HepG2 (cell line): ENCODE measurements around the gene C1orf159. TPM values are rescaled to one million over a fixed set of nuclear protein-coding genes. Genes with fewer than 3 reads are reported as not detected.

Source experiments
- ADNP ChIP-seq: sonication (generic); formaldehyde crosslinking; IDR thresholded peaks from 2 replicates; pipeline ENCODE4 v1.4.0; 2020; ENCODE audit warnings: missing genetic modification reagents
- BRD4 ChIP-seq: sonication (generic); formaldehyde crosslinking; IDR thresholded peaks from 2 replicates; pipeline ENCODE4 v1.4.0; 2020; ENCODE audit warnings: missing genetic modification reagents
- CEBPB ChIP-seq: IDR thresholded peaks from 2 replicates; pipeline ENCODE4 v1.6.1; 2011; ENCODE audit warnings: low read depth, low read length, improper control_type of control experiment, borderline replicate concordance
- ELK4 ChIP-seq: sonication (generic); formaldehyde crosslinking; IDR thresholded peaks from 2 replicates; pipeline ENCODE4 v1.9.0; 2021; ENCODE audit warnings: missing genetic modification reagents, borderline replicate concordance
- ERF ChIP-seq: IDR thresholded peaks from 2 replicates; pipeline ENCODE4 v1.6.1; 2018; ENCODE audit warnings: missing biosample characterization, missing genetic modification reagents
- FOXK2 ChIP-seq: fragments of 450-650 bp; IDR thresholded peaks from 2 replicates; pipeline ENCODE4 v1.6.1; 2016
- HOXA5 ChIP-seq: sonication (generic); formaldehyde crosslinking; IDR thresholded peaks from 2 replicates; pipeline ENCODE4 v1.4.0; 2020; ENCODE audit warnings: missing genetic modification reagents
- MXI1 ChIP-seq: IDR thresholded peaks from 3 replicates; pipeline ENCODE4 v1.6.1; 2012; ENCODE audit warnings: low read depth, low read length, inconsistent platforms, borderline replicate concordance
- NCOA1 ChIP-seq: sonication (generic); formaldehyde crosslinking; IDR thresholded peaks from 2 replicates; pipeline ENCODE4 v1.9.0; 2021; ENCODE audit warnings: missing genetic modification reagents
- NR2F6 ChIP-seq, 2 experiments: IDR thresholded peaks; 2 replicates each; pipeline ENCODE4 v1.6.1; 2016; ENCODE audit warnings: antibody characterized with exemption in 1 of 2, mild to moderate bottlenecking in 1 of 2
- PHF20 ChIP-seq: sonication (generic); formaldehyde crosslinking; IDR thresholded peaks from 2 replicates; pipeline ENCODE4 v1.5.0; 2020; ENCODE audit warnings: mild to moderate bottlenecking, missing genetic modification reagents
- SMYD3 ChIP-seq: sonication (generic); formaldehyde crosslinking; IDR thresholded peaks from 2 replicates; pipeline ENCODE4 v1.8.1; 2023; ENCODE audit warnings: mild to moderate bottlenecking, missing genetic modification reagents
- THAP8 ChIP-seq: sonication (generic); formaldehyde crosslinking; IDR thresholded peaks from 2 replicates; pipeline ENCODE4 v1.5.1; 2020; ENCODE audit warnings: missing genetic modification reagents, mild to moderate bottlenecking, borderline replicate concordance
- YEATS4 ChIP-seq: sonication (generic); formaldehyde crosslinking; IDR thresholded peaks from 2 replicates; pipeline ENCODE4 v1.4.0; 2020; ENCODE audit warnings: missing genetic modification reagents, borderline replicate concordance
- ZFP36L1 ChIP-seq: sonication (generic); formaldehyde crosslinking; IDR thresholded peaks from 2 replicates; pipeline ENCODE4 v1.8.0; 2022; ENCODE audit warnings: mild to moderate bottlenecking, missing genetic modification reagents, moderate library complexity
- ZHX1 ChIP-seq: sonication (generic); formaldehyde crosslinking; IDR thresholded peaks from 2 replicates; pipeline ENCODE4 v1.8.1; 2022; ENCODE audit warnings: low read depth, mild to moderate bottlenecking, missing genetic modification reagents
- ZNF12 ChIP-seq: sonication (generic); formaldehyde crosslinking; IDR thresholded peaks from 2 replicates; pipeline ENCODE4 v1.5.0; 2020; ENCODE audit warnings: missing genetic modification reagents
- ZNF138 ChIP-seq: sonication (generic); formaldehyde crosslinking; IDR thresholded peaks from 2 replicates; pipeline ENCODE4 v1.5.0; 2020; ENCODE audit warnings: mild to moderate bottlenecking, low read depth, missing genetic modification reagents
- ZNF549 ChIP-seq: sonication (generic); formaldehyde crosslinking; IDR thresholded peaks from 2 replicates; pipeline ENCODE4 v1.5.0; 2020; ENCODE audit warnings: missing genetic modification reagents
- ZNF562 ChIP-seq: sonication (generic); formaldehyde crosslinking; IDR thresholded peaks from 2 replicates; pipeline ENCODE4 v1.8.0; 2022; ENCODE audit warnings: missing genetic modification reagents, borderline replicate concordance
- ZNF687 ChIP-seq: sonication (generic); formaldehyde crosslinking; IDR thresholded peaks from 2 replicates; pipeline ENCODE4 v1.5.1; 2020; ENCODE audit warnings: mild to moderate bottlenecking, missing genetic modification reagents, moderate library complexity
- ZSCAN9 ChIP-seq: IDR thresholded peaks from 2 replicates; pipeline ENCODE4 v1.6.1; 2016; ENCODE audit warnings: borderline replicate concordance
- polyA plus RNA-seq, 8 experiments: library from polyadenylated mRNA; depleted of rRNA in 3 of 8; stranded (reverse) in 7 of 8; unstranded in 1 of 8; fragments of >200 nt; fragmentation: Illumina TruSeq in 4 of 8; extraction: Trizol in 4 of 8; gene quantifications; 2 replicates each; pipeline versions ENCODE4 v1.2.1 to v1.2.3, GENCODE V29; 2011 to 2016; ENCODE audit warnings: low read depth in 4 of 8, missing spikeins in 1 of 8, mixed read lengths in 1 of 8; ENCODE audit not compliant: insufficient read depth in 1 of 8
- total RNA-seq, 5 experiments: library from RNA; depleted of rRNA; stranded (reverse); fragments of >200 nt; fragmentation: Illumina TruSeq; extraction: Trizol; gene quantifications; 2 replicates each; pipeline ENCODE4 v1.2.3, GENCODE V29; 2016; ENCODE audit warnings: low read depth in 1 of 5

The C1orf159 gene
- total and polyA plus RNA-seq, 2 of the 13 experiments (the other 11 are each of a cell fraction or from before 2014, with no cell fraction given), result 3.8 to 6.7 TPM

GRCh38 chr1:1164701-1165451 lies 49.0 kb upstream of the C1orf159 start (continued):
- TF ChIP-seq ZHX1 (CRISPR knock-in tag) (no peak), CEBPB (no peak), ZNF138 (CRISPR knock-in tag) (no peak), PHF20 (CRISPR knock-in tag) (no peak), FOXK2 (no peak), ADNP (CRISPR knock-in tag) (no peak), ZNF12 (no peak), SMYD3 (CRISPR knock-in tag) (no peak), BRD4 (CRISPR knock-in tag) (no peak), ZFP36L1 (CRISPR knock-in tag) (no peak; the same call in 1 of the 2 replicates), NCOA1 (CRISPR knock-in tag) (no peak), HOXA5 (CRISPR knock-in tag) (no peak), MXI1 (no peak; the same call in 2 of the 3 replicates), ZSCAN9 (0 out of 2 replicates have a peak, but pooled peaks have one; percentile 78), NR2F6 (IDR thresholded peaks at IDR 0.05) (no peak), NR2F6 (CRISPR knock-in tag; IDR thresholded peaks at IDR 0.05) (0 out of 2 replicates have a peak, but pooled peaks have one; percentile 14), ZNF562 (no peak), THAP8 (CRISPR knock-in tag) (no peak; the same call in 1 of the 2 replicates), ZNF687 (CRISPR knock-in tag) (peak; percentile 90), ELK4 (CRISPR knock-in tag) (no peak), ERF (CRISPR knock-in tag) (peak; percentile 43), ZNF549 (no peak), YEATS4 (CRISPR knock-in tag) (no peak; the same call in 1 of the 2 replicates)
